Activated naive CD8-positive, alpha-beta T cell treated with anti-CD3 and anti-CD28 coated beads, Interleukin-2, amount 10 ng/mL, durations not matched to agents 7 days and 5 days (primary cell): Measurements from ENCODE around the gene FHIT. TPM values are rescaled to one million over a fixed set of nuclear protein-coding genes. Genes with fewer than 3 reads are reported as not detected.

ENCODE experiments used
- ATAC-seq: fragments of 150-1000 bp; cut with Tn5 transposase; one replicate; pipeline ENCODE4 v1.10.0; 2021; ENCODE audit warnings: low read depth, moderate library complexity
- POLR2A ChIA-PET: fragments of 350-600 bp; sonication (Branson Sonifier 250); formaldehyde crosslinking; loops from one replicate; lab custom pipeline; 2021; ENCODE audit warnings: antibody characterized with exemption; lab: Charles Lee
- DNase-seq: peaks from one replicate; pipeline ENCODE4 v3.0.0; 2021
- H3K27ac Mint-ChIP-seq: one replicate; pipeline ENCODE4 v1.8.0; 2022; ENCODE audit warnings: mild to moderate bottlenecking, mixed read lengths
- H3K27me3 Mint-ChIP-seq: one replicate; pipeline ENCODE4 v1.8.0; 2022; ENCODE audit warnings: mild to moderate bottlenecking, moderate library complexity, mixed read lengths
- H3K36me3 Mint-ChIP-seq: one replicate; pipeline ENCODE4 v1.8.0; 2021; ENCODE audit warnings: mild to moderate bottlenecking, mixed read lengths
- H3K4me1 Mint-ChIP-seq: one replicate; pipeline ENCODE4 v1.8.0; 2021; ENCODE audit warnings: mixed read lengths
- H3K4me3 Mint-ChIP-seq: one replicate; pipeline ENCODE4 v1.8.0; 2022; ENCODE audit warnings: mild to moderate bottlenecking, moderate library complexity, mixed read lengths
- H3K9me3 Mint-ChIP-seq: one replicate; pipeline ENCODE4 v1.8.0; 2021; ENCODE audit warnings: mixed read lengths
- total RNA-seq, 2 experiments: library from RNA; stranded (reverse); gene quantifications; one replicate each; pipeline ENCODE4 v1.2.3, GENCODE V29; 2021

The FHIT gene
- total RNA-seq, 2 experiments from 2014 or later: 3.7 to 5.8 TPM

GRCh38 chr3:59733041-59733809 is 1518.0 kb downstream of the FHIT start:
- ATAC-seq (no peak), DNase-seq (no peak)
- peaks cover 17% of the 10 kb centered on the region for H3K36me3 Mint-ChIP-seq
- no peaks in the 10 kb centered on the region for H3K9me3 Mint-ChIP-seq
- POLR2A ChIA-PET: interaction anchor here (2.2 to 2.4 kb wide), 2 partner anchors 23 to 40 kb away, joined by 10 read pairs; no protein-coding TSS in a partner anchor
- H3K4me1 Mint-ChIP-seq: peaks cover 30% of the 10 kb centered on the region
- H3K27me3 Mint-ChIP-seq: peaks cover 9% of the 10 kb centered on the region
- H3K27ac Mint-ChIP-seq: peak overlapping the region; percentile 80
- H3K4me3 Mint-ChIP-seq: peak overlapping the region; percentile 62

- peak; percentile 32 for DNase-seq
- H3K27me3 Mint-ChIP-seq: peaks cover 9% of the 10 kb centered on the region
- peak overlapping the region; percentile 80 for H3K27ac Mint-ChIP-seq
- POLR2A ChIA-PET: interaction anchor here (1.2 to 2.4 kb wide), 4 partner anchors 17 to 41 kb away, joined by 4 to 10 read pairs (median 8); no protein-coding TSS in a partner anchor
- peaks cover 39% of the 10 kb centered on the region for H3K4me1 Mint-ChIP-seq
- peaks cover under 1% of the 10 kb centered on the region for H3K9me3 Mint-ChIP-seq
- ATAC-seq: peak; percentile 85
- peaks cover 18% of the 10 kb centered on the region for H3K36me3 Mint-ChIP-seq
- peak overlapping the region; percentile 62 for H3K4me3 Mint-ChIP-seq
Observed at GRCh38 chr3:59731943-59732342, 1519.3 kb downstream of the FHIT start.

GRCh38 chr3:59730591-59730990 is 1520.7 kb downstream of the FHIT start:
- Mint-ChIP-seq H3K36me3 (peaks cover 19% of the 10 kb centered on the region), H3K27ac (no peak overlapping the region), H3K27me3 (peaks cover 7% of the 10 kb centered on the region), H3K4me3 (no peak overlapping the region), H3K4me1 (peaks cover 45% of the 10 kb centered on the region), H3K9me3 (peaks cover 6% of the 10 kb centered on the region)
- DNase-seq: no peak
- no peak for ATAC-seq
- POLR2A ChIA-PET: interaction anchor here (2.2 kb wide), 1 partner anchor 20 kb away, joined by 10 read pairs; no protein-coding TSS in a partner anchor

GRCh38 chr3:59728587-59728908 is 1522.7 kb downstream of the FHIT start:
- POLR2A ChIA-PET: no interaction called here
- Mint-ChIP-seq H3K9me3 (peaks cover 18% of the 10 kb centered on the region), H3K36me3 (peaks cover 21% of the 10 kb centered on the region), H3K27ac (no peak overlapping the region), H3K4me1 (peaks cover 44% of the 10 kb centered on the region), H3K27me3 (peaks cover 2% of the 10 kb centered on the region), H3K4me3 (no peak overlapping the region)
- ATAC-seq (no peak), DNase-seq (no peak)

GRCh38 chr3:59727902-59728586 is 1523.2 kb downstream of the FHIT start:
- ATAC-seq (no peak), DNase-seq (no peak)
- POLR2A ChIA-PET: no interaction called here
- peaks cover 38% of the 10 kb centered on the region for H3K4me1 Mint-ChIP-seq
- peaks cover 21% of the 10 kb centered on the region for H3K36me3 Mint-ChIP-seq
- H3K27ac Mint-ChIP-seq: no peak overlapping the region
- H3K4me3 Mint-ChIP-seq: no peak overlapping the region
- peaks cover 18% of the 10 kb centered on the region for H3K9me3 Mint-ChIP-seq
- peaks cover 2% of the 10 kb centered on the region for H3K27me3 Mint-ChIP-seq

- Mint-ChIP-seq H3K27me3 (peaks cover 7% of the 10 kb centered on the region), H3K9me3 (peaks cover 18% of the 10 kb centered on the region), H3K4me3 (no peak overlapping the region), H3K27ac (no peak overlapping the region), H3K36me3 (peaks cover 21% of the 10 kb centered on the region), H3K4me1 (peaks cover 21% of the 10 kb centered on the region)
- no peak for DNase-seq
- POLR2A ChIA-PET: no interaction called here
- no peak for ATAC-seq
Observed at GRCh38 chr3:59726279-59726678, 1525.0 kb downstream of the FHIT start.

GRCh38 chr3:59717679-59718205 is 1533.5 kb downstream of the FHIT start:
- no peak overlapping the region for H3K4me3 Mint-ChIP-seq
- peaks cover 11% of the 10 kb centered on the region for H3K9me3 Mint-ChIP-seq
- DNase-seq: no peak
- H3K4me1 Mint-ChIP-seq: no peaks in the 10 kb centered on the region
- H3K36me3 Mint-ChIP-seq: peaks cover 8% of the 10 kb centered on the region
- no peak overlapping the region for H3K27ac Mint-ChIP-seq
- H3K27me3 Mint-ChIP-seq: peaks cover 27% of the 10 kb centered on the region
- POLR2A ChIA-PET: no interaction called here
- ATAC-seq: no peak

GRCh38 chr3:59714066-59714465 is 1537.2 kb downstream of the FHIT start:
- Mint-ChIP-seq H3K4me1 (peaks cover 3% of the 10 kb centered on the region), H3K4me3 (no peak overlapping the region), H3K27me3 (peaks cover 16% of the 10 kb centered on the region), H3K9me3 (peaks cover 13% of the 10 kb centered on the region), H3K27ac (no peak overlapping the region), H3K36me3 (peaks cover 13% of the 10 kb centered on the region)
- ATAC-seq: no peak
- no peak for DNase-seq
- POLR2A ChIA-PET: no interaction called here

GRCh38 chr3:59710554-59710953 is 1540.7 kb downstream of the FHIT start:
- peaks cover 16% of the 10 kb centered on the region for H3K36me3 Mint-ChIP-seq
- H3K9me3 Mint-ChIP-seq: peaks cover 17% of the 10 kb centered on the region
- DNase-seq: no peak
- H3K27ac Mint-ChIP-seq: no peak overlapping the region
- H3K27me3 Mint-ChIP-seq: peaks cover 5% of the 10 kb centered on the region
- POLR2A ChIA-PET: interaction anchor here (0.6 to 1.8 kb wide), 6 partner anchors 12 to 65 kb away, joined by 3 to 14 read pairs (median 4); no protein-coding TSS in a partner anchor
- H3K4me1 Mint-ChIP-seq: peaks cover 3% of the 10 kb centered on the region
- H3K4me3 Mint-ChIP-seq: no peak overlapping the region
- no peak for ATAC-seq

- H3K9me3 Mint-ChIP-seq: peaks cover 17% of the 10 kb centered on the region
- ATAC-seq (peak; percentile 93), DNase-seq (peak; percentile 65)
Observed at GRCh38 chr3:59709702-59710553, 1541.3 kb downstream of the FHIT start.

GRCh38 chr3:59708202-59708601 is 1543.0 kb downstream of the FHIT start:
- POLR2A ChIA-PET: no interaction called here
- DNase-seq (no peak), ATAC-seq (no peak)
- H3K4me1 Mint-ChIP-seq: peaks cover 3% of the 10 kb centered on the region
- H3K4me3 Mint-ChIP-seq: no peak overlapping the region
- H3K27ac Mint-ChIP-seq: no peak overlapping the region
- peaks cover 12% of the 10 kb centered on the region for H3K36me3 Mint-ChIP-seq
- peaks cover 3% of the 10 kb centered on the region for H3K27me3 Mint-ChIP-seq
- H3K9me3 Mint-ChIP-seq: peaks cover 9% of the 10 kb centered on the region

More at GRCh38 chr3:59709702-59710553, 1541.3 kb downstream of the FHIT start:
- peaks cover 14% of the 10 kb centered on the region for H3K36me3 Mint-ChIP-seq
- POLR2A ChIA-PET: interaction anchor here (0.6 to 1.8 kb wide), 7 partner anchors 12 to 66 kb away, joined by 3 to 14 read pairs (median 4); no protein-coding TSS in a partner anchor
- no peak overlapping the region for H3K4me3 Mint-ChIP-seq
- peaks cover 7% of the 10 kb centered on the region for H3K27me3 Mint-ChIP-seq
- peaks cover 3% of the 10 kb centered on the region for H3K4me1 Mint-ChIP-seq
- no peak overlapping the region for H3K27ac Mint-ChIP-seq

GRCh38 chr3:59704292-59704691 is 1547.0 kb downstream of the FHIT start:
- Mint-ChIP-seq H3K9me3 (peaks cover 3% of the 10 kb centered on the region), H3K4me3 (no peak overlapping the region)
- POLR2A ChIA-PET: no interaction called here

More at GRCh38 chr3:59704292-59704691, 1547.0 kb downstream of the FHIT start:
- Mint-ChIP-seq H3K36me3 (peaks cover 3% of the 10 kb centered on the region), H3K4me1 (no peaks in the 10 kb centered on the region), H3K27me3 (peaks cover 3% of the 10 kb centered on the region), H3K27ac (no peak overlapping the region)
- DNase-seq (no peak), ATAC-seq (no peak)
